Tibial nerve (tissue), 4 donors: Measurements from ENCODE around the gene FAM187B. TPM values are rescaled to one million over a fixed set of nuclear protein-coding genes. Genes with fewer than 3 reads are reported as not detected.

ENCODE experiments used
- DNase-seq, 2 donors: peaks; one replicate each; pipeline ENCODE4 v3.0.0-alpha.2; 2019; ENCODE audit warnings: low spot score in 2 of 2
- H3K27ac ChIP-seq, 4 donors: fragments of 200-600 bp; sonication (generic) in 3 of 4; one replicate each; pipeline ENCODE4 v1.5.1; 2017 to 2019; ENCODE audit warnings: mild to moderate bottlenecking in 1 of 4
- H3K27me3 ChIP-seq, 2 donors: fragments of 200-600 bp; sonication (generic) in 1 of 2; one replicate each; pipeline versions ENCODE4 v1.5.1 to v1.6.0; 2017 to 2019
- H3K36me3 ChIP-seq, 3 donors: fragments of 200-600 bp; sonication (generic); one replicate each; pipeline ENCODE4 v1.5.1; 2018 to 2019
- H3K4me1 ChIP-seq, 4 donors: fragments of 200-600 bp; sonication (generic) in 3 of 4; one replicate each; pipeline ENCODE4 v1.5.1; 2017 to 2019
- H3K4me3 ChIP-seq, 4 donors: fragments of 200-600 bp; sonication (generic) in 3 of 4; one replicate each; pipeline ENCODE4 v1.5.1; 2017 to 2019; ENCODE audit warnings: mild to moderate bottlenecking in 1 of 4, moderate library complexity in 1 of 4
- H3K9me3 ChIP-seq, 4 donors: fragments of 200-600 bp; sonication (generic) in 3 of 4; one replicate each; pipeline ENCODE4 v1.5.1; 2017 to 2019
- EP300 ChIP-seq, 2 donors: sonication (generic); formaldehyde crosslinking; IDR thresholded peaks; one replicate each; pipeline ENCODE4 v1.6.1; 2017; ENCODE audit warnings: antibody characterized with exemption in 2 of 2, mild to moderate bottlenecking in 1 of 2
- POLR2A ChIP-seq, 2 donors: fragments of 450-650 bp; IDR thresholded peaks; one replicate each; pipeline ENCODE4 v1.6.1; 2017; ENCODE audit warnings: antibody characterized with exemption in 2 of 2, mild to moderate bottlenecking in 2 of 2, moderate library complexity in 2 of 2
- WGBS, 2 donors: methylation state at CpG; one replicate each; pipeline ENCODE4 v1.1.5; 2018; 5-methylcytosine and 5-hydroxymethylcytosine counted together
- total RNA-seq, 4 donors: library from RNA; depleted of rRNA; stranded (reverse); fragments of >200 nt; gene quantifications; one replicate each; pipeline ENCODE4 v1.1.0, GENCODE V29; 2016
- TF ChIP-seq, protein P1 (sequence below), 5 experiments: fragments of 200-600 bp in 3 of 5; fragments of 450-650 bp in 2 of 5; sonication (generic) in 3 of 5; IDR thresholded peaks; one replicate each; pipeline ENCODE4 v1.5.1; 2016 to 2019; ENCODE audit warnings: antibody characterized with exemption in 5 of 5, mild to moderate bottlenecking in 3 of 5, moderate library complexity in 2 of 5

FAM187B gene
- total RNA-seq, 4 donors from 2014 or later: not detected

DNA sequence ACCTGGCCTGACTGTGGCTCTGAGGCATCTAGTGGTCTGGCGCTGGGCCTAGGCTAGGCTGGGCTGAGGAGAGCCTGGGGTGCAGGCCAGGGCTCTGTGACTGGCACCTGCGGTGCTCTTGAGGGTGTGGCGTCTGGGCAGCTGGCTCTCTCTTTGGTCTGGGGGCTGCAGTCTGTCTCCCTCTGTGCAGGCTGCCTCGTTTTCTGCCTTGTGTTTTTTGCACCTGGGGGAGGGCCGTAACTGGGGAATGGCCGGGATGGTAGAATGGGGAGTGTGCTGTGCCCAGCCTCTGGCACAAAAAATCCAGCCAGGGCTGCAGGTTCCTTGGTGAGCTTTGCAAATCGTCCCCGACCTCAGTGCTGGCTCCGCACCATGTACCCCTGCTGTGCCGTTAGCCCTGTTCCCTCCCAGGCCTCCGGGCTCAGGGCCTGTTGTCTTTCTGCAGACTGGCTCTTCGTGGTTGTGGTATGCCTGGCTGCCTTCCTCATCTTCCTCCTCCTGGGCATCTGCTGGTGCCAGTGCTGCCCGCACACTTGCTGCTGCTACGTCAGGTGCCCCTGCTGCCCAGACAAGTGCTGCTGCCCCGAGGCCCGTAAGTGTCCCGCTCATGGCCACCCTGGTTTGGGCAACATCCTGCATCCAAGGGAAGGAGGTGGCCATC is 33.7 kb upstream of the FAM187B start:
- Histone ChIP-seq H3K4me3 (no peak overlapping the region), H3K27ac (no peak overlapping the region), H3K4me1 (peaks cover 0 to 48% (median 8%) of the 10 kb centered on the region in 4 donors), H3K9me3 (no peaks in the 10 kb centered on the region), H3K27me3 (peaks cover 0 to 7% of the 10 kb centered on the region in 2 donors), H3K36me3 (no peaks in the 10 kb centered on the region)
- peak in 1 of 2 donors; percentile 11 for DNase-seq
- TF ChIP-seq POLR2A (IDR thresholded peaks at IDR 0.05) (no peak), EP300 (IDR thresholded peaks at IDR 0.05) (no peak)
- TF ChIP-seq, protein P1, sequence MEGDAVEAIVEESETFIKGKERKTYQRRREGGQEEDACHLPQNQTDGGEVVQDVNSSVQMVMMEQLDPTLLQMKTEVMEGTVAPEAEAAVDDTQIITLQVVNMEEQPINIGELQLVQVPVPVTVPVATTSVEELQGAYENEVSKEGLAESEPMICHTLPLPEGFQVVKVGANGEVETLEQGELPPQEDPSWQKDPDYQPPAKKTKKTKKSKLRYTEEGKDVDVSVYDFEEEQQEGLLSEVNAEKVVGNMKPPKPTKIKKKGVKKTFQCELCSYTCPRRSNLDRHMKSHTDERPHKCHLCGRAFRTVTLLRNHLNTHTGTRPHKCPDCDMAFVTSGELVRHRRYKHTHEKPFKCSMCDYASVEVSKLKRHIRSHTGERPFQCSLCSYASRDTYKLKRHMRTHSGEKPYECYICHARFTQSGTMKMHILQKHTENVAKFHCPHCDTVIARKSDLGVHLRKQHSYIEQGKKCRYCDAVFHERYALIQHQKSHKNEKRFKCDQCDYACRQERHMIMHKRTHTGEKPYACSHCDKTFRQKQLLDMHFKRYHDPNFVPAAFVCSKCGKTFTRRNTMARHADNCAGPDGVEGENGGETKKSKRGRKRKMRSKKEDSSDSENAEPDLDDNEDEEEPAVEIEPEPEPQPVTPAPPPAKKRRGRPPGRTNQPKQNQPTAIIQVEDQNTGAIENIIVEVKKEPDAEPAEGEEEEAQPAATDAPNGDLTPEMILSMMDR (IDR thresholded peaks at IDR 0.05): no peak
- WGBS, 2 donors: 70 to 73% methylated on average over 14 to 16 of the region's 17 CpGs

DNA sequence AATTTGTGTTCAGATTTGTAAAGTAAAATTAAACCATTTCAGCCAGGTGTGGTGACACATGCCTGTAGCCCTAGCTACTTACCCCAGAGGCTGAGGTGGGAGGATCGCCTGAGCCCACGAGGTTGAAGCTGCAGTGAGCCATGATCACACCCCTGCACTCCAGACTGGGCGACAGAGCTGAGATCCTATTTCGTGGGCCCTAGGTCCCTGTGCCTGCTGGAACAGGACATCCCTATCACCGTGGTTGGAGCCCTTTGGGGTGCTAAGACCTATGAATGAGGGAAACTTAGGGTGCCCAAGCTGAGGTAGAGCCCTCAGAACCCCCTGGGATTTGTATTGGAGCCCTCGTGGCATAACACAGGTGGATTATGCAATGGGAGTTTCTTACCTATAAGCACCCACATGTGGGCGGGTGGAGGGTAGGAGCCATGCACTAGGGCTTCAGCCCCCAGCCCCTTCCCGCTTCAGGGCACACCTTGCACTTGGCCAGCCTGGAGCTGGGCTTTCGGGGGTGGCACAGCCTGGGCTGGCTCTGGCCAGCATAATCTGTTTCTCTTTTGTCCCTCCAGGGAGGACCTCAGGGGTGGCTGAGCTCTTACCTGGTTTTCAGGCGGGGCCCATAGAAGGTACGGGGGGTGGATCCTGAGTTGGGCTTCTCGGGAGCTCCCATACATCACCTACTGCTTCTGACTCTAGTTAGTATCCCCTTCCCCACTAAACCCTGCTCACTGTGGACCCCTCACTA is 33.0 kb upstream of the FAM187B start:
- TF ChIP-seq EP300 (IDR thresholded peaks at IDR 0.05): no peak
- TF ChIP-seq, protein P1 (IDR thresholded peaks at IDR 0.05): no peak
- TF ChIP-seq POLR2A (IDR thresholded peaks at IDR 0.05): no peak
- WGBS, 2 donors: 68 to 76% methylated on average over 6 to 10 of the region's 12 CpGs
- peak in 1 of 2 donors; percentile 8 for DNase-seq

DNA sequence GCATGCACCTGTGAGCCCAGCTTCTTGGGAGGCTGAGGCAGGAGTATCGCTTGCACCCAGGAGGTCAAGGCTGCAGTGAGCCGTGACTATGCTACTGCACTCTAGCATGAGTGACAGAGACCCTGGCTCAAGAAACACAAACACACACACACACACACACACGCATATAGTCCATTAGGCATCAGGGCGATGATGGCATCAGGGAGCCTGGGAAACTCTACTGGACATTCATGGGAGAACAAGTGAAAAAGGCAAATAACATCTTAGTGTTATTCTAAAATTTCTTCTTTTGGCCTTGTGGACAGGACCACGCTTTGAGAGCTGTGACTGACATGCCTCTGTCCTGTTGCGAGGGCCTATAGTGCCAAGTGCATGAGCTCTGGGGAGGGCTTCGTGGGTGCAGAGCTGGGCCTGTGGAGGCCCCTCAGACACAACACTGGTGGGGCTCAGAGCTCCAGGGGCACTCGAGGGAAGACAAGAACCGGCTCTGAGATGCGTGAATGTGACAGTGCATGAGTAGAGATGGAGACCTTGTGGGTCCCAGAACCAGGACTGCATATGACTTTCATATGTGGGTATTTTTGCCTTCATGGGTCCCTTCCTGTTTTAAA is 32.3 kb upstream of the FAM187B start:
- H3K4me3 ChIP-seq: no peak overlapping the region
- H3K4me1 ChIP-seq: peaks cover 0 to 34% (median 6%) of the 10 kb centered on the region in 4 donors
- WGBS, 2 donors: 68 to 69% methylated on average over 10 of the region's 10 CpGs
- no peak for TF ChIP-seq POLR2A (IDR thresholded peaks at IDR 0.05)
- peak in 1 of 2 donors; percentile 5 for DNase-seq
- H3K9me3 ChIP-seq: no peaks in the 10 kb centered on the region
- no peaks in the 10 kb centered on the region for H3K36me3 ChIP-seq
- peaks cover 0 to 19% of the 10 kb centered on the region in 2 donors for H3K27me3 ChIP-seq
- no peak overlapping the region for H3K27ac ChIP-seq

More for the DNA sequence above, 33.0 kb upstream of the FAM187B start:
- Histone ChIP-seq H3K4me3 (no peak overlapping the region), H3K36me3 (no peaks in the 10 kb centered on the region), H3K4me1 (peaks cover 0 to 41% (median 7%) of the 10 kb centered on the region in 4 donors), H3K27ac (no peak overlapping the region), H3K27me3 (peaks cover 0 to 12% of the 10 kb centered on the region in 2 donors), H3K9me3 (no peaks in the 10 kb centered on the region)

DNA sequence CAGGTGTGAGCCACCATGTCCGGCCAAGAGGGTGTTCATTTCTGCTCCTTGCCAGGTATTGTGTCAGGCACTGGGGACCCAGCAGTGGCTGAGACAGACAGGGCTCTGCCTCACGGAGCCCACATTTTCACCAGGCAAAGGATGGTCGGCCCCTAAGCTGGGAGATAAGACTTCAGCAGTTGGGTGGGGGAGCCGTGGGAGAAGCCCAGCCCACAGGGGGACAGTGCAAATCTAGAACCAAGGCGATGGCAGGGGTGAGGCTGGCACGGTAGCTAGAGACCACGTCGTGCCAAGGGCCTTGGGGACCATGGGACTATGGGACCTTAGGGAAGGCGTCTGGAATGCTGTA is 28.5 kb upstream of the FAM187B start:
- Histone ChIP-seq H3K4me1 (peaks cover 0 to 6% (median 0%) of the 10 kb centered on the region in 4 donors), H3K9me3 (no peaks in the 10 kb centered on the region), H3K27me3 (peaks cover 0 to 36% of the 10 kb centered on the region in 2 donors), H3K36me3 (no peaks in the 10 kb centered on the region), H3K4me3 (no peak overlapping the region), H3K27ac (no peak overlapping the region)
- TF ChIP-seq, protein P1 (IDR thresholded peaks at IDR 0.05): no peak
- no peak for DNase-seq
- 63 to 77% methylated on average over 9 of the region's 9 CpGs for WGBS, 2 donors

DNA sequence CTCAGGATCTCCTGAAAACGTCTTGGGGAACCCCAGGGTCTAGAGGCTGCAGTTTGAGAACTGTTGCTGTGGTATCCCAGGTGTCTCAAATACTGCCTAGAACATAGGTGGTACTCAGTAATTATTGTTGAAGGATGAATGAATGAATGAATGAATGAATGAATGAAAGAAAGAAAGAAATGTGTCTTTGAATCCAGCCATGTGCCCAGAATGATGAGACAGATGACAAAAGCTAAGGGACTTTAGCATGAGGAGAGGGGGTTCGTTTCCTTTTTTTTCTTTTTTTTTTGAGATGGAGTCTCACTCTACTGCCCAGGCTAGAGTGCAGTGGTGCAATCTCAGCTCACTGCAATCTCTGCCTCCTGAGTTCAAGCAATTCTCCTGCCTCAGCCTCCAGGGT is 28.0 kb upstream of the FAM187B start:
- Histone ChIP-seq H3K27ac (no peak overlapping the region), H3K4me1 (peaks cover 0 to 1% (median 0%) of the 10 kb centered on the region in 4 donors), H3K27me3 (peaks cover 0 to 36% of the 10 kb centered on the region in 2 donors), H3K4me3 (no peak overlapping the region), H3K36me3 (no peaks in the 10 kb centered on the region), H3K9me3 (no peaks in the 10 kb centered on the region)
- no peak for DNase-seq
- 42 to 45% methylated on average over 2 of the region's 2 CpGs for WGBS, 2 donors
- TF ChIP-seq, protein P1 (IDR thresholded peaks at IDR 0.05): no peak
- TF ChIP-seq EP300 (IDR thresholded peaks at IDR 0.05) (no peak), POLR2A (IDR thresholded peaks at IDR 0.05) (no peak)
